GM12872 (cell line): ENCODE results near the gene EIF1AY.

Experiments
- CTCF ChIP-seq: IDR thresholded peaks from 3 replicates; pipeline ENCODE4 v1.5.1; 2011; ENCODE audit warnings: low read depth, mild to moderate bottlenecking, low read length, moderate library complexity; ENCODE audit not compliant: insufficient read depth

Gene EIF1AY, protein sequence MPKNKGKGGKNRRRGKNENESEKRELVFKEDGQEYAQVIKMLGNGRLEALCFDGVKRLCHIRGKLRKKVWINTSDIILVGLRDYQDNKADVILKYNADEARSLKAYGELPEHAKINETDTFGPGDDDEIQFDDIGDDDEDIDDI

DNA sequence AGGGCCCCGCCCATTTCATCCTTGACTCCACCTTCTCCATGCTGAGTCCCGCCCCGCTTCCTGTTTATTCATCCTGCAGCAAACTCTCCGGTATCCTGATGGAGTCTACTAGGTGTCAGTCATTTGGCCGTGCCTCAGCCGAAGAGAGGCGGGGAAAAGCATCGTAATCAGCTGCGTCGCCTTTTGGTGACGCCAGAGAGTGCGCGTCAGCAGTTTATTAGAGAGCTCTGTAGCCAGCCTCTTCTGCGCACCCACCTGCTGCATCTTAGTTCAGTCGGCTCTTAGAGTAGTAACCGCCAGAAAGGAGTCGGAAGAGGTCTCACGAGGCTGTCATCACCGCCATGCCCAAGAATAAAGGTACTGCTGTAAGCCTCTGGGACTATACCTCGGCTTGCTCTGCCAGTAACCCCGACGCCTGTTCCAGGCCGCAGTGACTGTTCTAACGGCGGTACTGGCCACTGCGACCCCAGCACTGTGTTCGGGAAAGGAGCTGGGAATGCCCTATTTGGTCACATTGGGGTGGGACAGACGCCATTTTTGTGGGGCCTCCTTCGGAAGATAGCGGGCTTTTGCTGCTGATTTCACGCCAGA is at the start of gene EIF1AY:
TSS of gene EIF1AY (plus strand) at position 246 of the 591 bp plus-strand sequence. CDS start at position 342, 96 bp downstream.
- TF ChIP-seq CTCF = no peak

- no peak for TF ChIP-seq CTCF
Measured at GRCh38 chrY:20528435-20528834, 47.1 kb upstream of the EIF1AY start.

- TF ChIP-seq CTCF = no peak
Measured at GRCh38 chrY:20538186-20538585, 37.4 kb upstream of the EIF1AY start.

GRCh38 chrY:20538933-20539332 is 36.6 kb upstream of the EIF1AY start:
- no peak for TF ChIP-seq CTCF

DNA sequence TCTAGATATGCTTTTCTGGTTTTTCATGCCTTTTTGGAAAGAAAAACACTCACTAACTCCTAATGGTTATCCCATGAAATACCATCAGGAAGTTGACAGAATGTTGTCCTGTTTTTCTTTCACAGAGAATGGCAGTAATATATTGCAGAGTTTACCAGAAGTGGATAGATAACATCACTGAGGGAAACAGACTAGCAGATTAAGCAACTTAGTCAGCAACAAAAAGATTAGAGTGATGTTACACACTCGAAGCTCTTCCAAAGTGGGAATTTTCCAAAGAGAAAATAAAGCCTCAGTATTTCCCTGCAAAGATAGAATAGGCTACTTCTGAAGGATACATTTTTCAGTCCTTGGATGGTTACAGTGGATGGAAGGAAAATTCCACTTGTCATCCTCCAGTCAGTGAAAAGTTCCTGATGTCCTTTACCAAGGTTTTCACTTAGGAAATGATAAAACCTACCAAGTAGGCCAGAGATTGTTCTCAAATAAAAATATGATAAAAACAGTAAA is 31.1 kb upstream of the EIF1AY start:
- TF ChIP-seq CTCF = no peak

DNA sequence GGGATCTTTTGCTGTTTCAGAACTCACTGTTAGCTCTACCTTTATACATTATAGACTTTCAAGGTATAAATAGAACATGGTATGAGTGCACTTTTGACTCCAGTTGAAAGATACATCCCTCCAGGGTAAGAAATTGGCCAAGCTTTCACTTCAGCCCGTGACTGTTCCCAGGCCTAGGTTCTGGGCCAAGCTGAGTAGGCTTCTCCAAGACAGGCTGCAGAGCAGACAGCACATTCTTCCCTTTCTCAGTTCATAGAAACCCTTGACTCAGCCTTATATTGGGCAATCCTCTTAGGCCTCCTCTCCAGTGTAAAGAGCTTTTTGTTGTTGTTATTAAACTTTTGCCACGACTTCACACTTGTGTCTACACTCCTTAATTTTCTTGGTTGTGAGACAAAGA is 29.5 kb upstream of the EIF1AY start:
- no peak for TF ChIP-seq CTCF

- no peak for TF ChIP-seq CTCF
Measured at GRCh38 chrY:20549289-20549688, 26.3 kb upstream of the EIF1AY start.
